GM12875 (cell line): Measurements from ENCODE around the gene E2F4.

Source experiments
- H3K4me3 ChIP-seq: one replicate; pipeline ENCODE4 v1.5.1; 2011; ENCODE audit warnings: low read depth, low read length, control low read depth
- TF ChIP-seq, protein P1 (sequence below): IDR thresholded peaks from 2 replicates; pipeline ENCODE4 v1.5.1; 2011; ENCODE audit warnings: low read depth, mild to moderate bottlenecking, control low read depth, inconsistent platforms, low read length, moderate library complexity, borderline replicate concordance; ENCODE audit not compliant: insufficient read depth

Gene E2F4

DNA sequence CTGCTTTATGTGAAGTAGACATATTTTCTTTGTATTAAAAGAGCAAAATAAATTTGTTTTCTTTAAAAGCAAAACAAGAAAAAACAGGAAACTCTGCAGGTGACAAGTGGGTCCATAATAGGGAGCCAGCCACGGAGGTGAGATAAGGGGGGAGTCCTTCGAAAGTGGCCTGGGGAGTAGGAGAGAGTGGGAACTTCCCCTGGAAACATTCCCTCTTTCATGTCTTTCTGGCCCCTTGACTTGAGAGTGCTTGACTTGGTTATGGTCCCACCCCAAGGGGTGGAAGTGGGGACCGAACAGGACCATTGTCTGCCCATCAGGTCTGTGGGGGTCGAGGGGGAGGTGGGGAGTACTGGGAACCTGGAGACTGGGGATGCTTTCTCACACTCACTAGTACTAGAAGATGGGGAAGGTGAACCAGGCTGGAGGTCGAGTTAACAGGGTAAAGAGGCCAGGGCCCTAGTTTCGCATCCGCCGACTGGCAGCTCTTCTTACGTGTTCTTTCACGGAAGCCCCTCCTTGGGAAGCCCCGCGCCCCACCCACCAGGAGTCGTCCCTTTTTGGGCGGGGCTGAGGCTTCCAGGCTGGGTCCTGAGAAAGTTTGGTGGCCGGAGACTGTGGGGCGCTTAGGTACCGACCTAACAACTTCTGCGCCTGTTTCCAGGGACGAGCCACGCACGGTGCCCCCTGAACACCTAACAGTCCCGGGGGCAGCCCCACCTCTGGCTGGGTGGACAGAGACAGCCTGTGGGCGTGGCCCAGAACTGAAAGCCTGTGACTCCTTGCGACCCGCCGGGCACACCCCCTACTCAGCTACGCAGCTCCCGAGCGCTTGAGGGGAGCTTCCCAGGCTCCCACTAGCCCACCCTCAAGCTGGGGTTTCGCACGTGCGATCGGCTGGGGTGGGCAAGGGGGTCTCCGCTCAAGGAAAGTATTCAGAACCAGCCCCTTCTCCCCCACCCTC is 33.0 kb upstream of the E2F4 start:
- H3K4me3 ChIP-seq: peak overlapping the region; percentile 80

DNA sequence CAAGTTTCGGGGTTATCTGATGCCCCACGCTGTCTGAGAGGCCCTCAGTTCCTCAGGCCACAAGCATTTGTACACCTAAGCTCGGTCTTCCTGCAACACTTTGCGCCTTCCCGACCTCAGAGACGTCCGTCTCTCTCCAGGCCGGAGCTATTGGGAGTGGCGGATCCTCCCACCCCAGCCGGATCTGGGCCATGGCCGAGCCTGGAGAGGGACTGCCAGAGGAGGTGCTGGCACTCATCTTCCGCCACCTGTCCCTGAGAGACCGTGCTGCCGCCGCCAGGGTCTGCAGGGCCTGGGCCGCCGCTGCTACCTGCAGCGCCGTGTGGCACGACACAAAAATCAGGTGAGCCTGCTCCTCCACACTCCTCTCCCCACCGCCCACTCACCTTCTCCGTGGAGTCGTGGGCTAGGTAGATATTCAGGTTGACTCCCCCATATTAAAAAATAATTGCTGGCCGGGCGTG is 30.3 kb upstream of the E2F4 start:
- TF ChIP-seq, protein P1, sequence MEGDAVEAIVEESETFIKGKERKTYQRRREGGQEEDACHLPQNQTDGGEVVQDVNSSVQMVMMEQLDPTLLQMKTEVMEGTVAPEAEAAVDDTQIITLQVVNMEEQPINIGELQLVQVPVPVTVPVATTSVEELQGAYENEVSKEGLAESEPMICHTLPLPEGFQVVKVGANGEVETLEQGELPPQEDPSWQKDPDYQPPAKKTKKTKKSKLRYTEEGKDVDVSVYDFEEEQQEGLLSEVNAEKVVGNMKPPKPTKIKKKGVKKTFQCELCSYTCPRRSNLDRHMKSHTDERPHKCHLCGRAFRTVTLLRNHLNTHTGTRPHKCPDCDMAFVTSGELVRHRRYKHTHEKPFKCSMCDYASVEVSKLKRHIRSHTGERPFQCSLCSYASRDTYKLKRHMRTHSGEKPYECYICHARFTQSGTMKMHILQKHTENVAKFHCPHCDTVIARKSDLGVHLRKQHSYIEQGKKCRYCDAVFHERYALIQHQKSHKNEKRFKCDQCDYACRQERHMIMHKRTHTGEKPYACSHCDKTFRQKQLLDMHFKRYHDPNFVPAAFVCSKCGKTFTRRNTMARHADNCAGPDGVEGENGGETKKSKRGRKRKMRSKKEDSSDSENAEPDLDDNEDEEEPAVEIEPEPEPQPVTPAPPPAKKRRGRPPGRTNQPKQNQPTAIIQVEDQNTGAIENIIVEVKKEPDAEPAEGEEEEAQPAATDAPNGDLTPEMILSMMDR: no peak
- H3K4me3 ChIP-seq: no peak overlapping the region

More for the DNA sequence above, 33.0 kb upstream of the E2F4 start:
- TF ChIP-seq, protein P1: no peak

DNA sequence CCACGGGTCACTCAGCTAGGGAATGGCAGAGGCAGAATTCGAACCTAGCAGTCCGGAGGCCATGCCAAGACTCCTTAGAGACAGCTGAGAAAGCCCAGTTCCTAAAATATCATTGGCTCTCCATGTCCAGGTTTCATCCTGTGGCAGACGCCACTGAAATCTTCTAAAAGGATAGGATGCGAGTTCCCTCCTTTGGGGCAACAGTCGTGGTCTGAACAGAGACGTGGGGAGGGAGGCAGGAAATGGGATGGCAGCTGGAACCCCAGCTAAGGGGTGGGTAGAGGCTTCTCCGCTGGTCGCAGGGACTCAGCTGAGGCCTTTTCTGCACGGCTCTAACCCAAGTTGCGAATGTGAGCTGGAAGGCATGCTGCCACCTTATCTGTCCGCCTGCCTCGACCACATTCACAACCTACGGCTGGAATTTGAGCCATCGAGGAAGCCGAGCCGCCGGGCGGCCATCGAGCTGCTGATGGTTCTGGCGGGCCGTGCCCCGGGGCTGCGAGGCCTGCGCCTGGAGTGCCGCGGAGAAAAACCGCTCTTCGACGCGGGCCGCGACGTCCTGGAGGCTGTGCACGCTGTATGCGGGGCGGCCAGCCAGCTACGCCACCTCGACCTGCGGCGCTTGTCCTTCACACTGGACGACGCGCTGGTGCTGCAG is 29.3 kb upstream of the E2F4 start:
- TF ChIP-seq, protein P1: no peak
- H3K4me3 ChIP-seq: peak overlapping the region; percentile 43

DNA sequence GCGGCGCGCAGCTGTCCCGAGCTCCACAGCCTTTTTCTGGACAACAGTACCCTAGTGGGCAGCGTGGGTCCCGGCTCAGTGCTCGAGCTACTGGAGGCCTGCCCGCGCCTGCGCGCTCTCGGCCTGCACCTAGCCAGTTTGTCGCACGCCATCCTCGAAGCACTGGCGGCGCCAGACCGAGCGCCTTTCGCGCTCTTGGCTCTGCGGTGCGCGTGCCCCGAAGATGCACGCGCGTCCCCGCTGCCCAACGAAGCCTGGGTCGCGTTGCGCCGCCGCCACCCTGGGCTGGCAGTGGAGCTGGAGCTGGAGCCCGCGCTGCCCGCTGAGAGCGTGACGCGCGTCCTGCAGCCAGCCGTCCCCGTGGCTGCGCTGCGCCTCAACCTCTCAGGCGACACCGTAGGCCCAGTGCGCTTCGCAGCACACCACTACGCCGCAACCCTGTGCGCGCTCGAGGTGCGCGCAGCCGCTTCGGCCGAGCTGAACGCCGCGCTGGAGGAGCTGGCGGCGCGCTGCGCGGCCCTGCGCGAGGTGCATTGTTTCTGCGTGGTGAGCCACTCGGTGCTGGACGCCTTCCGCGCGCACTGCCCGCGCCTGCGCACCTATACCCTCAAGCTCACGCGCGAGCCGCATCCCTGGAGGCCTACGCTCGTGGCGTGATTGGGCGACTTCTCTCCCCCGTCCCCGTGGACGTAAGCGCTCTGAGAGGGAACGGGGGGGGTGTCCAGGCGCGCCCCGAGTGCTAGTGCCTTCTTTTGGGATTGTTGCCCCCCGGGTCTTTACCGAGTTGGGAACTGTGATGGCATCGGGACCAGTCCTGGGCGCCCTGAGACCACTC is 28.6 kb upstream of the E2F4 start:
- TF ChIP-seq, protein P1: no peak
- H3K4me3 ChIP-seq: peak overlapping the region; percentile 43

DNA sequence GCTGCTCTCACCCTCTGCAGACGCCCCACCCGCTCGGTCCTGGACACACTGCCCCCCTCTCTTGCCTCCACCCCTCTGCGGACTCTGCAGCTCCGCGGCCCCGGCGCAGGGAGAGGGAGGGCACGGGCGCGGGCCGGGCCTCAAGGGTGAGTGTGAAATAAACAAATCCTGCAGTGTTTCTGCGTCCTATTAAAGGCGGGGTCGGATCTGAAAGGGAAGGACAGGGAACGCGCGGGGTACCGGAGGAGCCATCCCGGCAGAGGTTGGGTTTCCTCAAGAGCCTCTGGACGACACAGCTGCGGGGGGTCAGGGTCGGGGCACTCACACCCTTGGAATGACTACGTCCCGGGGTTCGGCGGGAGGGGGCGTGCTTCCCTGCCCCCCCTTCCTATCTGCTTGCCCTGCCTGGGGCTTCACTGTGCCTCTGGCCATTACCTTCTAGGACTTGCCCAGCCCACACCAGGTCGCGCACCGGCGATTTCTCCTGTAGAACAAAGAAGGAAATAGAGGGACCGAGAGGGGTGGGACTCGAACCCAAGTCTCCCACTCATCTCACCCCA is 27.9 kb upstream of the E2F4 start:
- no peak overlapping the region for H3K4me3 ChIP-seq

DNA sequence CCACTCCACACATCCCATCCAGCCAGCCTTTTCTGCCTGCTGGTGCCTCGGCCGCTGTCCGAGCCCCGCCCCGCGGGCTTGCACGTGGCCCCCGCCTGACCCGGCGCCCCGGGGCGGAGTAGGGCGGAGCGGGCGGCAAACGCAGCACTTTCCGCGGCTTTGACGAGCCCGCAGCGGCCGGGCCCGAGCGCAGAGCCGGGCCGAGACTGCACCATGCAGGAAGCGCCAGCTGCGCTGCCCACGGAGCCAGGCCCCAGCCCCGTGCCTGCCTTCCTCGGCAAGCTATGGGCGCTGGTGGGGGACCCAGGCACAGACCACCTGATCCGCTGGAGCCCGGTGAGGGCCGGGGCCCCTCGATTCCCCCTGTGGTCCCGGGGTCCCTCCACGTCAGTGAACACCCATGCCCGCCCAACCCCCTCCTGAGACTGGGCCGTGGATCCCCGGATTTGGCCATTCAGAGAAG is 27.3 kb upstream of the E2F4 start, which contains the start of gene HSF4:
Gene HSF4, plus strand, starts transcription at position 147 of the 463 bp plus-strand sequence. Its CDS starts 67 bp downstream, at position 214.
- TF ChIP-seq, protein P1: no peak
- H3K4me3 ChIP-seq: peak within 1 kb of the TSS; percentile 43

More for the DNA sequence above, 27.9 kb upstream of the E2F4 start:
- TF ChIP-seq, protein P1: no peak
